HG02571 (cell line): ENCODE data around the gene ADIPOR1.

Source experiments
- ATAC-seq: cut with Tn5 transposase; IDR thresholded peaks from one replicate; pipeline ENCODE4 v1.9.1; 2021; ENCODE audit warnings: mild to moderate bottlenecking, moderate library complexity; ENCODE audit not compliant: unreplicated experiment

The ADIPOR1 gene

GRCh38 chr1:202974856-202975255 lies 16.7 kb upstream of the ADIPOR1 start:
- no peak for ATAC-seq

GRCh38 chr1:202972046-202972445 lies 13.9 kb upstream of the ADIPOR1 start:
- ATAC-seq: no peak

- ATAC-seq: no peak
Measured at GRCh38 chr1:202968895-202969295, 10.8 kb upstream of the ADIPOR1 start.

- no peak for ATAC-seq
Measured at GRCh38 chr1:202968351-202968750, 10.2 kb upstream of the ADIPOR1 start.

GRCh38 chr1:202967684-202968281 lies 9.7 kb upstream of the ADIPOR1 start:
- peak; percentile 5 for ATAC-seq

GRCh38 chr1:202966006-202966898 lies 8.1 kb upstream of the ADIPOR1 start:
- ATAC-seq: no peak

GRCh38 chr1:202965422-202965821 lies 7.3 kb upstream of the ADIPOR1 start:
- no peak for ATAC-seq

- ATAC-seq: no peak
Measured at GRCh38 chr1:202964791-202965410, 6.8 kb upstream of the ADIPOR1 start.

- no peak for ATAC-seq
Measured at GRCh38 chr1:202961220-202961880, 3.2 kb upstream of the ADIPOR1 start.

GRCh38 chr1:202959276-202959620 lies 1.1 kb upstream of the ADIPOR1 start:
- ATAC-seq: no peak

GRCh38 chr1:202958544-202959275 lies 598 bp upstream of the ADIPOR1 start:
- no peak for ATAC-seq

GRCh38 chr1:202956969-202957368 lies 1.1 kb downstream of the ADIPOR1 start:
- ATAC-seq: no peak

- ATAC-seq: no peak
Measured at GRCh38 chr1:202954057-202954745, 3.9 kb downstream of the ADIPOR1 start.

- no peak for ATAC-seq
Measured at GRCh38 chr1:202953392-202953791, 4.7 kb downstream of the ADIPOR1 start.

GRCh38 chr1:202952818-202953217 lies 5.3 kb downstream of the ADIPOR1 start:
- no peak for ATAC-seq

- no peak for ATAC-seq
Measured at GRCh38 chr1:202952099-202952498, 6.0 kb downstream of the ADIPOR1 start.

GRCh38 chr1:202951437-202951836 lies 6.7 kb downstream of the ADIPOR1 start:
- ATAC-seq: no peak

GRCh38 chr1:202945483-202945882 lies 12.6 kb downstream of the ADIPOR1 start:
- ATAC-seq: no peak

- ATAC-seq: no peak
Measured at GRCh38 chr1:202944438-202944921, 13.6 kb downstream of the ADIPOR1 start.

- no peak for ATAC-seq
Measured at GRCh38 chr1:202942426-202942825, 15.7 kb downstream of the ADIPOR1 start.
